ENCODE results near the gene CNTN2.

Gene CNTN2

GRCh38 chr1:205072881-205073280 lies 29.9 kb downstream of the CNTN2 start:
- H3K4me3 ChIP-seq (ENCODE audit: extremely low read depth, insufficient read depth, low read length, poor library complexity, severe bottlenecking) = no peak overlapping the region
- 87 to 95% methylated on average over 7 of the region's 8 CpGs for WGBS, 2 experiments (ENCODE audit: insufficient coverage in 2 of 2)
- H3K27ac ChIP-seq (ENCODE audit: low read depth, low read length, severe bottlenecking) = no peak overlapping the region
- no peaks in the 10 kb centered on the region for H3K9me3 ChIP-seq (ENCODE audit: control insufficient read depth, low read length)
- no peaks in the 10 kb centered on the region for H3K4me1 ChIP-seq (ENCODE audit: control insufficient read depth, insufficient read depth, low read length, poor library complexity, severe bottlenecking)
- no peaks in the 10 kb centered on the region for H3K36me3 ChIP-seq (ENCODE audit: control insufficient read depth, insufficient read depth, low read length)

DNA sequence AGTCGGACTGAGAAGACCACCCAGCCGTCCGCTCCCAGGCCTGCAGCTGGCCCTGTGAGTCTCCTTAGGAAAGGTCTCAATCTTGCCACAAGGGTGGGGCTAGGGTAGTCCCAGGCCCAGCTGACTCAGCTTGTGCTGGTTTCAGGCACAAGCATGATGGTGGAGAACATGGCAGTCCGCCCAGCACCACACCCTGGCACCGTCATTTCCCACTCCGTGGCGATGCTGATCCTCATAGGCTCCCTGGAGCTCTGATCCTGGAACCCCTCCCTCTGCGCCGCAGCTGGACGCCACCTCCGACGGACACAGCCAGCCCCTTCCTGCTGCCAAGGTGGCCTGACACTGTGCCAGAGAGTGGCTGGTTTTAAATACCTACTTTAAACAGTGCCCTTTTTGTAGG lies 30.5 kb downstream of the CNTN2 start:
- no peak overlapping the region for H3K27ac ChIP-seq (ENCODE audit: low read depth, low read length, severe bottlenecking)
- no peak overlapping the region for H3K4me3 ChIP-seq (ENCODE audit: extremely low read depth, insufficient read depth, low read length, poor library complexity, severe bottlenecking)
- WGBS, 2 experiments (ENCODE audit: insufficient coverage in 2 of 2) = 91 to 97% methylated on average over 11 to 12 of the region's 12 CpGs
- no peaks in the 10 kb centered on the region for H3K36me3 ChIP-seq (ENCODE audit: control insufficient read depth, insufficient read depth, low read length)
- no peaks in the 10 kb centered on the region for H3K9me3 ChIP-seq (ENCODE audit: control insufficient read depth, low read length)
- no peaks in the 10 kb centered on the region for H3K4me1 ChIP-seq (ENCODE audit: control insufficient read depth, insufficient read depth, low read length, poor library complexity, severe bottlenecking)

GRCh38 chr1:205074084-205074483 lies 31.1 kb downstream of the CNTN2 start:
- WGBS, 2 experiments (ENCODE audit: insufficient coverage in 2 of 2) = 93 to 97% methylated on average over 6 to 11 of the region's 11 CpGs
- Histone ChIP-seq H3K36me3 (ENCODE audit: control insufficient read depth, insufficient read depth, low read length) (no peaks in the 10 kb centered on the region), H3K4me3 (ENCODE audit: extremely low read depth, insufficient read depth, low read length, poor library complexity, severe bottlenecking) (no peak overlapping the region), H3K9me3 (ENCODE audit: control insufficient read depth, low read length) (no peaks in the 10 kb centered on the region), H3K4me1 (ENCODE audit: control insufficient read depth, insufficient read depth, low read length, poor library complexity, severe bottlenecking) (no peaks in the 10 kb centered on the region), H3K27ac (ENCODE audit: low read depth, low read length, severe bottlenecking) (no peak overlapping the region)

GRCh38 chr1:205074513-205074912 lies 31.5 kb downstream of the CNTN2 start:
- no peaks in the 10 kb centered on the region for H3K36me3 ChIP-seq (ENCODE audit: control insufficient read depth, insufficient read depth, low read length)
- 92 to 93% methylated on average over 2 to 5 of the region's 7 CpGs for WGBS, 2 experiments (ENCODE audit: insufficient coverage in 2 of 2)
- no peak overlapping the region for H3K4me3 ChIP-seq (ENCODE audit: extremely low read depth, insufficient read depth, low read length, poor library complexity, severe bottlenecking)
- H3K9me3 ChIP-seq (ENCODE audit: control insufficient read depth, low read length) = no peaks in the 10 kb centered on the region
- H3K27ac ChIP-seq (ENCODE audit: low read depth, low read length, severe bottlenecking) = no peak overlapping the region
- H3K4me1 ChIP-seq (ENCODE audit: control insufficient read depth, insufficient read depth, low read length, poor library complexity, severe bottlenecking) = no peaks in the 10 kb centered on the region

DNA sequence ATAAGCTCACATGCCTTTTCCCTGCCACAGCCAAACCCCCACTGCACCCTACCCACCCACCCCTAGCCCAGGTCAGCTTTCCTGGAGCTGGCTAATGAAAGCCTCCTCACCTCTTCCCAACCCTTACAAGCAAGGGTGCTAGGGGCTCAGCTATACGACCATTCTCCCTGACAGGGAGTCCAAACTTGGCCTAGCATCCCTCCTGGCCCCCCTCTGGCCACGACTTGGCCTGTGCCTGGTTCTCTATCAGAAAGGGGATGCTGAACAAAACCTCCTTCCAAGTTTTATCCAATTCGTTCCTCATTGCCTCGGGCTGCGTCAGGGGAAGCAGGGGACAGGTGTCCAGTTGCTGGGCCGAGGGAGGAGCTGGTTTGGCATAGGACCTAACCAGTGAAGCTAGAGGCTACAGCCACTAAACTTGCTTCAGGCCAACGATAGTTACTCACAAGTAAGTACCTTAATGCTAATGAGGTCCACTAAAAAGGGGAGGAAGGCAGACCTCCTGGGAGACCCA lies 32.7 kb downstream of the CNTN2 start:
- no peak overlapping the region for H3K4me3 ChIP-seq (ENCODE audit: extremely low read depth, insufficient read depth, low read length, poor library complexity, severe bottlenecking)
- H3K9me3 ChIP-seq (ENCODE audit: control insufficient read depth, low read length) = no peaks in the 10 kb centered on the region
- WGBS, 2 experiments (ENCODE audit: insufficient coverage in 2 of 2) = 77 to 79% methylated on average over 5 to 6 of the region's 7 CpGs
- H3K36me3 ChIP-seq (ENCODE audit: control insufficient read depth, insufficient read depth, low read length) = no peaks in the 10 kb centered on the region
- H3K4me1 ChIP-seq (ENCODE audit: control insufficient read depth, insufficient read depth, low read length, poor library complexity, severe bottlenecking) = no peaks in the 10 kb centered on the region
- H3K27ac ChIP-seq (ENCODE audit: low read depth, low read length, severe bottlenecking) = no peak overlapping the region

DNA sequence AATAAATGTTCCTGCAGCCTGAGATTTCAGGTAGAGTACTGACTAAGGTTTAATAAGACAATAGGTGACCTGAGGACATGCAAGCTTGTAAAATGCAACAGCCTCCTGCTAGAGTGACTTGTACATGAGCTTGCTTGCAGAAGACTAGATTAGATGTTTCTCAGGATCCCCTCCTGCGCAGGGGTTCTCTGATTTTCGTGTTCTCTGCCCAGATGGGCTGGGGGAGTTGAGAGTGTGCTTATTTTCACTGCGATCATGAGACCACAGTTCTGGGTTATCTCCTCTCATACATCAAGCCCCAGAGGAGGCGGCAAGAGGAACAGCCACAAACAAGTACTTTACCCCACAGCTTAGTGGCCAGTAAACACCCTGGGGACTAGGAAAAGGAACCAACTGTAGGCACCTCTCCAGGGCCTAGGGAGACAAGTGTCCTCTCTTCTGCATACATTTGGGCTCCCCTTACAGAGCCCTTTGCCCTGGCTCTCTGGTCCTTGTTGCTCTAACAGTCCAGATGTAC lies 33.3 kb downstream of the CNTN2 start:
- H3K9me3 ChIP-seq (ENCODE audit: control insufficient read depth, low read length) = no peaks in the 10 kb centered on the region
- no peaks in the 10 kb centered on the region for H3K4me1 ChIP-seq (ENCODE audit: control insufficient read depth, insufficient read depth, low read length, poor library complexity, severe bottlenecking)
- no peaks in the 10 kb centered on the region for H3K36me3 ChIP-seq (ENCODE audit: control insufficient read depth, insufficient read depth, low read length)
- no peak overlapping the region for H3K27ac ChIP-seq (ENCODE audit: low read depth, low read length, severe bottlenecking)
- H3K4me3 ChIP-seq (ENCODE audit: extremely low read depth, insufficient read depth, low read length, poor library complexity, severe bottlenecking) = no peak overlapping the region
- WGBS, 2 experiments (ENCODE audit: insufficient coverage in 2 of 2) = 80 to 100% methylated on average over 1 to 2 of the region's 4 CpGs

GRCh38 chr1:205077158-205077933 lies 34.3 kb downstream of the CNTN2 start:
- WGBS, 2 experiments (ENCODE audit: insufficient coverage in 2 of 2) = 96% methylated on average over 4 to 6 of the region's 7 CpGs
- H3K9me3 ChIP-seq (ENCODE audit: control insufficient read depth, low read length) = no peaks in the 10 kb centered on the region
- H3K36me3 ChIP-seq (ENCODE audit: control insufficient read depth, insufficient read depth, low read length) = no peaks in the 10 kb centered on the region
- no peaks in the 10 kb centered on the region for H3K4me1 ChIP-seq (ENCODE audit: control insufficient read depth, insufficient read depth, low read length, poor library complexity, severe bottlenecking)
- H3K27ac ChIP-seq (ENCODE audit: low read depth, low read length, severe bottlenecking) = no peak overlapping the region
- H3K4me3 ChIP-seq (ENCODE audit: extremely low read depth, insufficient read depth, low read length, poor library complexity, severe bottlenecking) = no peak overlapping the region

GRCh38 chr1:205077934-205078311 lies 34.9 kb downstream of the CNTN2 start:
- peaks cover 2% of the 10 kb centered on the region for H3K36me3 ChIP-seq (ENCODE audit: control insufficient read depth, insufficient read depth, low read length)
- WGBS, 2 experiments (ENCODE audit: insufficient coverage in 2 of 2) = no CpG with 5 or more reads among the region's 1 CpG
- no peak overlapping the region for H3K27ac ChIP-seq (ENCODE audit: low read depth, low read length, severe bottlenecking)
- H3K9me3 ChIP-seq (ENCODE audit: control insufficient read depth, low read length) = no peaks in the 10 kb centered on the region
- no peak overlapping the region for H3K4me3 ChIP-seq (ENCODE audit: extremely low read depth, insufficient read depth, low read length, poor library complexity, severe bottlenecking)
- no peaks in the 10 kb centered on the region for H3K4me1 ChIP-seq (ENCODE audit: control insufficient read depth, insufficient read depth, low read length, poor library complexity, severe bottlenecking)

DNA sequence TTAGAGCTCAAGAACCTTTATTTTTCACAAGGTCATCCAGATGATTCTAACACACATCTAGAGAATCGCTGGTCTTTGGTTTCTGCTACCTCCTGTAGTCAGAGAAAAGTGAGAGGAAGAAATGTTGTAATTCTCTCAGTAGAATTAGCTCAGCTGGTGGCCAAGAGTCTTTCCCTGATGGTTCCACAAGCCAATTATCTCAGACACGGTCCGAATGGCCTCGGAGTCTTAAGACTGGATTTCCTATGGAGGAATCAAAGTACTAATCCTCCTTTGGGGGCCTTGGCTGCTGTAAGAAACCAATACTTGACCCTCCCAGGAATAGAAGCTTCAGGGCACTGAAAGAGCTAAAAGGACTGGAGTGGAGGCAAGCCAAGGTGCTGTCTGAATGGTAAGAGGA lies 39.4 kb downstream of the CNTN2 start:
- Histone ChIP-seq H3K4me3 (ENCODE audit: extremely low read depth, insufficient read depth, low read length, poor library complexity, severe bottlenecking) (no peak overlapping the region), H3K9me3 (ENCODE audit: control insufficient read depth, low read length) (no peaks in the 10 kb centered on the region), H3K27ac (ENCODE audit: low read depth, low read length, severe bottlenecking) (no peak overlapping the region), H3K4me1 (ENCODE audit: control insufficient read depth, insufficient read depth, low read length, poor library complexity, severe bottlenecking) (no peaks in the 10 kb centered on the region), H3K36me3 (ENCODE audit: control insufficient read depth, insufficient read depth, low read length) (peaks cover 41% of the 10 kb centered on the region)
- WGBS, 2 experiments (ENCODE audit: insufficient coverage in 2 of 2) = 88 to 100% methylated on average over 3 to 4 of the region's 4 CpGs

DNA sequence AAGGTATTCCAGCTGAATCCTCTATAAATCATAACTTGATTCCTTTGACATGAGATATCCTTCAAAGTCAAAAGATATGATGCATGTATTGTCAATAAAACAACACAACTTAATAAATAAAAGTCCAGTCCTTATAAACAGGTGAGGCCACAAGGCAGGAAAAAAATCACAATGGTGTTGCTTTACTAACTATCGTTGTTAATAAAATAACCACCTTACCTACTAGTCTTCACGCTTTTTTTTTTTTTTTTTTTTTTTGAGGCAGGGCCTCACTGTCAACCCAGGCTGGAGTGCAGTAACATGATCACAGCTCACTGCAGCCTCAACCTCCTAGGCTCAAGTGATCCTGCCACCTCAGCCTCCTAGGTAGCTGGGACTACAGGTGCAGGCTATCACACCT lies 41.3 kb downstream of the CNTN2 start, which contains the start of gene TMEM81:
TMEM81 (minus strand) TSS at position 101 of the 400 bp plus-strand sequence. CDS start 140 bp downstream, outside the sequence.
- H3K9me3 ChIP-seq (ENCODE audit: control insufficient read depth, low read length) = no peaks in the 10 kb centered on the region
- no peak within 1 kb of the TSS for H3K4me3 ChIP-seq (ENCODE audit: extremely low read depth, insufficient read depth, low read length, poor library complexity, severe bottlenecking)
- no peaks in the 10 kb centered on the region for H3K4me1 ChIP-seq (ENCODE audit: control insufficient read depth, insufficient read depth, low read length, poor library complexity, severe bottlenecking)
- H3K27ac ChIP-seq (ENCODE audit: low read depth, low read length, severe bottlenecking) = no peak within 1 kb of the TSS
- 95% methylated on average over 2 of the region's 2 CpGs; no CpG with 5 or more reads in 1 of the 2 experiments for WGBS, 2 experiments (ENCODE audit: insufficient coverage in 2 of 2)
- H3K36me3 ChIP-seq (ENCODE audit: control insufficient read depth, insufficient read depth, low read length) = peaks cover 60% of the 10 kb centered on the region

GRCh38 chr1:205088341-205088740 lies 45.3 kb downstream of the CNTN2 start:
- Histone ChIP-seq H3K36me3 (ENCODE audit: control insufficient read depth, insufficient read depth, low read length) (peaks cover 86% of the 10 kb centered on the region), H3K4me3 (ENCODE audit: extremely low read depth, insufficient read depth, low read length, poor library complexity, severe bottlenecking) (no peak overlapping the region), H3K27ac (ENCODE audit: low read depth, low read length, severe bottlenecking) (no peak overlapping the region), H3K9me3 (ENCODE audit: control insufficient read depth, low read length) (no peaks in the 10 kb centered on the region), H3K4me1 (ENCODE audit: control insufficient read depth, insufficient read depth, low read length, poor library complexity, severe bottlenecking) (no peaks in the 10 kb centered on the region)
- no CpG with 5 or more reads among the region's 3 CpGs for WGBS, 2 experiments (ENCODE audit: insufficient coverage in 2 of 2)
